HCT116 (cell line): ENCODE data around the gene OR5H6. TPM values are rescaled to one million over a fixed set of nuclear protein-coding genes. Genes with fewer than 3 reads are reported as not detected.
"Not testable (repeated sequence)": the region's sequence is repeated elsewhere in the genome, so short reads cannot be mapped to it uniquely, and the experiment has no call there.

Experiments
- ATAC-seq: fragments of 200-7000 bp; cut with Tn5 transposase; 2 replicates; pipeline ENCODE4 v1.9.1; 2020; ENCODE audit warnings: mild to moderate bottlenecking, moderate library complexity
- BruUV-seq: library from RNA; stranded (reverse); fragments of 400-500 nt; replicated peaks from 2 replicates; lab custom pipeline; 2021; lab: Mats Ljungman, UMichigan
- CTCF ChIA-PET: fragments of 300-600 bp; sonication (Branson Sonifier 250); formaldehyde crosslinking; loops from one replicate; lab custom pipeline; 2021; ENCODE audit warnings: antibody characterized with exemption; lab: Charles Lee
- POLR2A ChIA-PET: fragments of 300-600, 350-600 bp; sonication (Branson Sonifier 250); formaldehyde crosslinking; loops from one replicate; lab custom pipeline; 2021; ENCODE audit warnings: antibody characterized with exemption; lab: Charles Lee
- RAD21 ChIA-PET, 2 experiments: fragments of 300-600 bp; sonication (Branson Sonifier 250); formaldehyde crosslinking; loops; one replicate each; lab custom pipeline; 2023; ENCODE audit warnings: low total read pairs in 2 of 2; ENCODE audit not compliant: uncharacterized antibody in 2 of 2, unreplicated experiment in 2 of 2, low non-redundant PET in 1 of 2; lab: Charles Lee
- DNase-seq: peaks from one replicate; pipeline ENCODE4 v3.0.0-alpha.2; 2010; ENCODE audit warnings: low read depth, low spot score
- H2AFZ ChIP-seq: fragments of 200-600 bp; shearing (Covaris generic), sonication (generic); 2 replicates; pipeline ENCODE4 v1.6.1; 2017; ENCODE audit warnings: low read depth, mixed run types, mixed read lengths, antibody characterized with exemption, low read length; ENCODE audit not compliant: poor library complexity, severe bottlenecking
- H3K27ac ChIP-seq: 2 replicates; pipeline ENCODE4 v1.5.1; 2012; ENCODE audit warnings: low read depth, low read length
- H3K27me3 ChIP-seq: fragments of 200-600 bp; sonication (generic); 2 replicates; pipeline ENCODE4 v1.6.1; 2016; ENCODE audit warnings: mixed run types, low read length, mixed read lengths; ENCODE audit not compliant: insufficient read depth
- H3K36me3 ChIP-seq, 2 experiments: fragments of 200-500 bp in 1 of 2; fragments of 200-600 bp in 1 of 2; sonication (Bioruptor generic) in 1 of 2; sonication (generic) in 1 of 2; 2 replicates each; pipeline versions ENCODE4 v1.5.1 to v1.6.1; 2014 to 2016; ENCODE audit warnings: low read length in 2 of 2, inconsistent platforms in 1 of 2, mixed read lengths in 1 of 2, mixed run types in 1 of 2; ENCODE audit not compliant: insufficient read depth in 2 of 2, control insufficient read depth in 1 of 2
- H3K4me1 ChIP-seq, 2 experiments: fragments of 200-600 bp in 1 of 2; sonication (generic) in 1 of 2; 2 replicates each; pipeline versions ENCODE4 v1.5.1 to v1.6.1; 2012 to 2017; ENCODE audit warnings: low read length in 2 of 2, inconsistent platforms in 1 of 2, mild to moderate bottlenecking in 1 of 2, mixed read lengths in 1 of 2, mixed run types in 1 of 2, moderate library complexity in 1 of 2; ENCODE audit not compliant: insufficient read depth in 2 of 2, control insufficient read depth in 1 of 2
- H3K4me2 ChIP-seq: fragments of 200-600 bp; sonication (generic); 2 replicates; pipeline ENCODE4 v1.6.1; 2017; ENCODE audit warnings: mixed run types, low read length, mixed read lengths
- H3K4me3 ChIP-seq, 2 experiments: fragments of 200-600 bp in 1 of 2; sonication (generic) in 1 of 2; replicated peaks in 1 of 2; 2 replicates each; pipeline ENCODE4 v1.5.1; 2011 to 2016; ENCODE audit warnings: low read length in 2 of 2, control low read depth in 1 of 2, low read depth in 1 of 2, mild to moderate bottlenecking in 1 of 2, mixed read lengths in 1 of 2, mixed run types in 1 of 2
- H3K79me2 ChIP-seq: fragments of 200-600 bp; sonication (generic); 2 replicates; pipeline ENCODE4 v1.6.1; 2017; ENCODE audit warnings: mild to moderate bottlenecking, mixed run types, low read length, moderate library complexity, mixed read lengths; ENCODE audit not compliant: insufficient read depth
- H3K9ac ChIP-seq: fragments of 200-600 bp; sonication (generic); 2 replicates; pipeline ENCODE4 v1.6.1; 2016; ENCODE audit warnings: low read length, mixed read lengths
- H3K9me2 ChIP-seq: fragments of 200-600 bp; sonication (generic), shearing (Covaris generic); 2 replicates; pipeline ENCODE4 v1.6.1; 2017; ENCODE audit warnings: mixed run types, mild to moderate bottlenecking, moderate library complexity; ENCODE audit not compliant: insufficient read depth
- H3K9me3 ChIP-seq, 2 experiments: fragments of 200-500 bp in 1 of 2; fragments of 200-600 bp in 1 of 2; sonication (Bioruptor generic) in 1 of 2; sonication (generic) in 1 of 2; 2 replicates each; pipeline ENCODE4 v1.6.1; 2014 to 2017; ENCODE audit warnings: low read length in 2 of 2, mixed read lengths in 2 of 2, inconsistent platforms in 1 of 2, low read depth in 1 of 2, mild to moderate bottlenecking in 1 of 2, mixed run types in 1 of 2, moderate library complexity in 1 of 2; ENCODE audit not compliant: control insufficient read depth in 1 of 2, insufficient read depth in 1 of 2
- H4K20me1 ChIP-seq: fragments of 200-600 bp; sonication (generic), shearing (Covaris generic); 2 replicates; pipeline ENCODE4 v1.6.1; 2017; ENCODE audit warnings: mixed run types, mild to moderate bottlenecking, moderate library complexity; ENCODE audit not compliant: insufficient read depth
- CBX3 ChIP-seq: IDR thresholded peaks from 2 replicates; pipeline ENCODE4 v1.6.1; 2012; ENCODE audit warnings: low read depth
- CEBPB ChIP-seq: IDR thresholded peaks from 2 replicates; pipeline ENCODE4 v1.6.1; 2012; ENCODE audit warnings: low read depth
- EGR1 ChIP-seq: IDR thresholded peaks from 2 replicates; pipeline ENCODE4 v1.6.1; 2012; ENCODE audit warnings: low read depth
- ELF1 ChIP-seq: IDR thresholded peaks from 2 replicates; pipeline ENCODE4 v1.6.1; 2012; ENCODE audit warnings: low read depth, borderline replicate concordance
- EZH2 ChIP-seq: fragments of 200-600 bp; sonication (generic); IDR thresholded peaks from 2 replicates; pipeline ENCODE4 v1.6.1; 2017; ENCODE audit warnings: antibody characterized with exemption, mixed run types
- JUND ChIP-seq: IDR thresholded peaks from 2 replicates; pipeline ENCODE4 v1.6.1; 2012
- POLR2A ChIP-seq: IDR thresholded peaks from 2 replicates; pipeline ENCODE4 v1.7.0; 2011; ENCODE audit warnings: borderline replicate concordance; ENCODE audit not compliant: insufficient read depth, insufficient read length; ENCODE audit errors: extremely low read depth
- POLR2AphosphoS5 ChIP-seq: IDR thresholded peaks from 2 replicates; pipeline ENCODE4 v1.6.1; 2011; ENCODE audit warnings: mild to moderate bottlenecking, low read depth, low read length, moderate library complexity
- RAD21 ChIP-seq: IDR thresholded peaks from 2 replicates; pipeline ENCODE4 v1.6.1; 2012; ENCODE audit warnings: low read depth, mild to moderate bottlenecking
- SP1 ChIP-seq: IDR thresholded peaks from 2 replicates; pipeline ENCODE4 v1.6.1; 2012; ENCODE audit warnings: low read depth
- SRF ChIP-seq: IDR thresholded peaks from 2 replicates; pipeline ENCODE4 v1.6.1; 2012; ENCODE audit warnings: low read depth
- TCF7L2 ChIP-seq: IDR thresholded peaks from 2 replicates; pipeline ENCODE4 v1.7.0; 2011; ENCODE audit warnings: borderline replicate concordance, inconsistent platforms; ENCODE audit not compliant: insufficient read depth, insufficient read length; ENCODE audit errors: extremely low read depth
- YY1 ChIP-seq: IDR thresholded peaks from 2 replicates; pipeline ENCODE4 v1.6.1; 2011; ENCODE audit warnings: low read length, low read depth, moderate library complexity, mild to moderate bottlenecking; ENCODE audit not compliant: insufficient replicate concordance; ENCODE audit errors: extremely low read depth
- ZFX ChIP-seq: fragments of 450-650 bp; IDR thresholded peaks from 2 replicates; pipeline ENCODE4 v1.6.1; 2017
- ZNF274 ChIP-seq: fragments of 200-500 bp; sonication (Bioruptor generic); IDR thresholded peaks from 2 replicates; pipeline ENCODE4 v1.6.1; 2014; ENCODE audit warnings: mild to moderate bottlenecking, low read depth, low read length, inconsistent platforms
- intact Hi-C: fragments of 100-400 bp; cut with micrococcal nuclease; formaldehyde crosslinking; loops from 2 replicates; pipeline ENCODE4 v1.10.0; 2022
- total RNA-seq: library from RNA; stranded (reverse); gene quantifications from one replicate; pipeline ENCODE4 v1.2.1, GENCODE V29; 2021; ENCODE audit not compliant: unreplicated experiment
- TF ChIP-seq, protein P1 (sequence below): IDR thresholded peaks from 2 replicates; pipeline ENCODE4 v1.6.1; 2012
- TF ChIP-seq, protein P2 (sequence below): IDR thresholded peaks from 2 replicates; pipeline ENCODE4 v1.6.1; 2012; ENCODE audit warnings: low read depth
- TF ChIP-seq, protein P3 (sequence below), 3 experiments: fragments of 200-600 bp in 1 of 3; sonication (generic) in 1 of 3; IDR thresholded peaks in 2 of 3; conservative IDR thresholded peaks in 1 of 3; 2 replicates each; pipeline ENCODE4 v1.5.1; 2012 to 2017; ENCODE audit warnings: low read depth in 2 of 3, low read length in 2 of 3, antibody characterized with exemption in 1 of 3, borderline replicate concordance in 1 of 3, control low read depth in 1 of 3, mild to moderate bottlenecking in 1 of 3, mixed read lengths in 1 of 3, mixed run types in 1 of 3, moderate library complexity in 1 of 3; ENCODE audit not compliant: insufficient read depth in 1 of 3
- TF ChIP-seq, protein P4 (sequence below): IDR thresholded peaks from 2 replicates; pipeline ENCODE4 v1.6.1; 2012

Gene OR5H6
- total RNA-seq, 1 experiment from 2014 or later, result not detected

DNA sequence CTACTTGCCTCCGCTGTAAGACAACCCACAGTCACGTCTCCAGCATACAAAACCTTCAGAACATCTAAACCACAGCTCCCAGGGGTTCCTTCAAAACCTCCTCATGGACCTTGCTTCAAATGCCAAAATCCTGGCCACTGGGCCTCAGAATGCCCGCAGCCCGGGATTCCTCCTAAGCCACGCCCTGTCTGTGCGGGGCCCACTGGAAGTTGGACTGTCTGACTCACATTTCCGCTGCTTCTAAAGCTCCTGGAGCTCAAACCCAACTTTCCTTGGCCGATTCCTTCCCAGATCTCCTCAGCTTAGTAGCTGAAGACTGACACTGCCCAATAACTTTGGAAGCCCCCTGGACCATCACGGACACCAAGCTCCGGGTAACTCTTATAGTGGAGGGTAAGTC lies 17.9 kb upstream of the OR5H6 start:
- ChIA-PET POLR2A (no interaction called here), CTCF (no interaction called here), RAD21 (no interaction called here)
- Histone ChIP-seq H3K4me3 (no peak overlapping the region), H3K9me3 (no peaks in the 10 kb centered on the region), H3K36me3 (no peaks in the 10 kb centered on the region), H3K9ac (no peak overlapping the region), H3K9me2 (no peaks in the 10 kb centered on the region), H2AFZ (no peak overlapping the region), H3K4me1 (no peaks in the 10 kb centered on the region), H3K4me2 (no peak overlapping the region), H3K27me3 (no peaks in the 10 kb centered on the region; the same call in 1 of the 2 replicates), H3K27ac (no peak overlapping the region), H4K20me1 (no peaks in the 10 kb centered on the region), H3K79me2 (no peaks in the 10 kb centered on the region)
- ATAC-seq (no peak), DNase-seq (no peak)
- intact Hi-C loops, result no loop called here
- no peak for TF ChIP-seq ELF1
- no peak for TF ChIP-seq SRF
- no peak for TF ChIP-seq YY1
- TF ChIP-seq, protein P1, sequence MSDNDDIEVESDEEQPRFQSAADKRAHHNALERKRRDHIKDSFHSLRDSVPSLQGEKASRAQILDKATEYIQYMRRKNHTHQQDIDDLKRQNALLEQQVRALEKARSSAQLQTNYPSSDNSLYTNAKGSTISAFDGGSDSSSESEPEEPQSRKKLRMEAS, result no peak
- no peak for TF ChIP-seq CEBPB
- no peak for TF ChIP-seq ZFX
- TF ChIP-seq, protein P2, sequence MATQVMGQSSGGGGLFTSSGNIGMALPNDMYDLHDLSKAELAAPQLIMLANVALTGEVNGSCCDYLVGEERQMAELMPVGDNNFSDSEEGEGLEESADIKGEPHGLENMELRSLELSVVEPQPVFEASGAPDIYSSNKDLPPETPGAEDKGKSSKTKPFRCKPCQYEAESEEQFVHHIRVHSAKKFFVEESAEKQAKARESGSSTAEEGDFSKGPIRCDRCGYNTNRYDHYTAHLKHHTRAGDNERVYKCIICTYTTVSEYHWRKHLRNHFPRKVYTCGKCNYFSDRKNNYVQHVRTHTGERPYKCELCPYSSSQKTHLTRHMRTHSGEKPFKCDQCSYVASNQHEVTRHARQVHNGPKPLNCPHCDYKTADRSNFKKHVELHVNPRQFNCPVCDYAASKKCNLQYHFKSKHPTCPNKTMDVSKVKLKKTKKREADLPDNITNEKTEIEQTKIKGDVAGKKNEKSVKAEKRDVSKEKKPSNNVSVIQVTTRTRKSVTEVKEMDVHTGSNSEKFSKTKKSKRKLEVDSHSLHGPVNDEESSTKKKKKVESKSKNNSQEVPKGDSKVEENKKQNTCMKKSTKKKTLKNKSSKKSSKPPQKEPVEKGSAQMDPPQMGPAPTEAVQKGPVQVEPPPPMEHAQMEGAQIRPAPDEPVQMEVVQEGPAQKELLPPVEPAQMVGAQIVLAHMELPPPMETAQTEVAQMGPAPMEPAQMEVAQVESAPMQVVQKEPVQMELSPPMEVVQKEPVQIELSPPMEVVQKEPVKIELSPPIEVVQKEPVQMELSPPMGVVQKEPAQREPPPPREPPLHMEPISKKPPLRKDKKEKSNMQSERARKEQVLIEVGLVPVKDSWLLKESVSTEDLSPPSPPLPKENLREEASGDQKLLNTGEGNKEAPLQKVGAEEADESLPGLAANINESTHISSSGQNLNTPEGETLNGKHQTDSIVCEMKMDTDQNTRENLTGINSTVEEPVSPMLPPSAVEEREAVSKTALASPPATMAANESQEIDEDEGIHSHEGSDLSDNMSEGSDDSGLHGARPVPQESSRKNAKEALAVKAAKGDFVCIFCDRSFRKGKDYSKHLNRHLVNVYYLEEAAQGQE, result no peak
- no peak for TF ChIP-seq ZNF274
- TF ChIP-seq EZH2, result no peak
- TF ChIP-seq POLR2AphosphoS5, result no peak
- TF ChIP-seq SP1, result no peak
- TF ChIP-seq, protein P3, sequence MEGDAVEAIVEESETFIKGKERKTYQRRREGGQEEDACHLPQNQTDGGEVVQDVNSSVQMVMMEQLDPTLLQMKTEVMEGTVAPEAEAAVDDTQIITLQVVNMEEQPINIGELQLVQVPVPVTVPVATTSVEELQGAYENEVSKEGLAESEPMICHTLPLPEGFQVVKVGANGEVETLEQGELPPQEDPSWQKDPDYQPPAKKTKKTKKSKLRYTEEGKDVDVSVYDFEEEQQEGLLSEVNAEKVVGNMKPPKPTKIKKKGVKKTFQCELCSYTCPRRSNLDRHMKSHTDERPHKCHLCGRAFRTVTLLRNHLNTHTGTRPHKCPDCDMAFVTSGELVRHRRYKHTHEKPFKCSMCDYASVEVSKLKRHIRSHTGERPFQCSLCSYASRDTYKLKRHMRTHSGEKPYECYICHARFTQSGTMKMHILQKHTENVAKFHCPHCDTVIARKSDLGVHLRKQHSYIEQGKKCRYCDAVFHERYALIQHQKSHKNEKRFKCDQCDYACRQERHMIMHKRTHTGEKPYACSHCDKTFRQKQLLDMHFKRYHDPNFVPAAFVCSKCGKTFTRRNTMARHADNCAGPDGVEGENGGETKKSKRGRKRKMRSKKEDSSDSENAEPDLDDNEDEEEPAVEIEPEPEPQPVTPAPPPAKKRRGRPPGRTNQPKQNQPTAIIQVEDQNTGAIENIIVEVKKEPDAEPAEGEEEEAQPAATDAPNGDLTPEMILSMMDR (IDR thresholded peaks at IDR 0.05 in 2 of 3, conservative IDR thresholded peaks at IDR 0.05 in 1 of 3; ENCODE audit: borderline replicate concordance in 1 of 3, insufficient read depth in 1 of 3, low read depth in 2 of 3, low read length in 2 of 3), result no peak
- TF ChIP-seq EGR1, result no peak
- no peak for TF ChIP-seq TCF7L2
- TF ChIP-seq, protein P4, sequence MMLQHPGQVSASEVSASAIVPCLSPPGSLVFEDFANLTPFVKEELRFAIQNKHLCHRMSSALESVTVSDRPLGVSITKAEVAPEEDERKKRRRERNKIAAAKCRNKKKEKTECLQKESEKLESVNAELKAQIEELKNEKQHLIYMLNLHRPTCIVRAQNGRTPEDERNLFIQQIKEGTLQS, result no peak
- TF ChIP-seq RAD21, result no peak
- no peak for TF ChIP-seq CBX3
- TF ChIP-seq POLR2A, result no peak
- no peak for TF ChIP-seq JUND
- no TSS peak for BruUV-seq

DNA sequence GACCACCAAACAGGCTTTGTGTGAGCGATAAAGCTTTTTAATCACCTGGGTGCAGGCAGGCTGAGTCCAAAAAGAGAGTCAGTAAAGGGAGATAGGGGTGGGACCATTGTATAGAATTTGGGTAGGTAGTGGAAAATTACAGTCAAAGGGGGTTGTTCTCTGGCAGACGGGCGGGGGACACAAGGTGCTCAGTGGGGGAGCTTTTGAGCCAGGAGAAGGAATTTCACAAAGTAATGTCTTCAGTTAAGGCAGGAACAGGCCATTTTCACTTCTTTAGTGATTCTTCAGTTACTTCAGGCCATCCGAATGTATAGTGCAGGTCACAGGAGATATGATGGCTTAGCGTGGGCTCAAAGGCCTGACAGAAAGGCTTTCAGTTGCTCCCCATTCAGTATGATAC lies 8.0 kb upstream of the OR5H6 start:
- intact Hi-C loops, H4K20me1 ChIP-seq, H3K27me3 ChIP-seq, POLR2A ChIA-PET, RAD21 ChIA-PET, H3K4me1 ChIP-seq, DNase-seq, H3K36me3 ChIP-seq, H3K9me2 ChIP-seq, H3K27ac ChIP-seq, BruUV-seq, H3K4me2 ChIP-seq, H2AFZ ChIP-seq, H3K9me3 ChIP-seq, CTCF ChIA-PET, H3K4me3 ChIP-seq, ATAC-seq, H3K9ac ChIP-seq, H3K79me2 ChIP-seq: not testable (repeated sequence)
